ENCODE data around the gene OXLD1.

The OXLD1 gene

GRCh38 chr17:81702934-81703746 lies 36.7 kb upstream of the OXLD1 start, which contains the start of gene MRPL12:
Gene MRPL12, plus strand, starts transcription at chr17:81703367. Its CDS starts 135 bp downstream, at chr17:81703502.
- in situ Hi-C loops (cut with HindIII; ENCODE audit: low sequenced_read_pairs) = no loop called here

DNA sequence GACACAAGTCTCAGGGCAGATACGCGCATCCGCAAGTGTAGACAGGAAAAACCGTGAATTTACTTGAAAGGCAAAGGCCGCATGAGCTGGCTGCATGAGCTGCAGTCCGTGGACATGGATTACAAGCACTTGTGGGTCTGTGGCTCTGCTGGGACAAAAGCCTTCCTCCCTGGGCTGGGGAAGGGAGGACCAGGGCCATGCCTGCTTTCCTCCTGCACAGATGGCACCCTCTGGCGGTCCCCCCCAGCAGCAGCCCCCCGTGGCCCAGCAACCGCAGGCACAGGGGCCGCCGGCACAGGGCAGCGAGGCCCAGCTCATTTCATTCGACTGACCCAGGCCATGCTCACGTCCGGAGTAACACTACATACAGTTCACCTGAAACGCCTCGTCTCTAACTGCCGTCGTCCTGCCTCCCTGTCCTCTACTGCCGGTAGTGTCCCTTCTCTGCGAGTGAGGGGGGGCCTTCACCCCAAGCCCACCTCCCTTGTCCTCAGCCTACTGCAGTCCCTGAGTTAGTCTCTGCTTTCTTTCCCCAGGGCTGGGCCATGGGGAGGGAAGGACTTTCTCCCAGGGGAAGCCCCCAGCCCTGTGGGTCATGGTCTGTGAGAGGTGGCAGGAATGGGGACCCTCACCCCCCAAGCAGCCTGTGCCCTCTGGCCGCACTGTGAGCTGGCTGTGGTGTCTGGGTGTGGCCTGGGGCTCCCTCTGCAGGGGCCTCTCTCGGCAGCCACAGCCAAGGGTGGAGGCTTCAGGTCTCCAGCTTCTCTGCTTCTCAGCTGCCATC lies 35.1 kb upstream of the OXLD1 start:
- in situ Hi-C loops (cut with HindIII; ENCODE audit: low sequenced_read_pairs) = no loop called here

DNA sequence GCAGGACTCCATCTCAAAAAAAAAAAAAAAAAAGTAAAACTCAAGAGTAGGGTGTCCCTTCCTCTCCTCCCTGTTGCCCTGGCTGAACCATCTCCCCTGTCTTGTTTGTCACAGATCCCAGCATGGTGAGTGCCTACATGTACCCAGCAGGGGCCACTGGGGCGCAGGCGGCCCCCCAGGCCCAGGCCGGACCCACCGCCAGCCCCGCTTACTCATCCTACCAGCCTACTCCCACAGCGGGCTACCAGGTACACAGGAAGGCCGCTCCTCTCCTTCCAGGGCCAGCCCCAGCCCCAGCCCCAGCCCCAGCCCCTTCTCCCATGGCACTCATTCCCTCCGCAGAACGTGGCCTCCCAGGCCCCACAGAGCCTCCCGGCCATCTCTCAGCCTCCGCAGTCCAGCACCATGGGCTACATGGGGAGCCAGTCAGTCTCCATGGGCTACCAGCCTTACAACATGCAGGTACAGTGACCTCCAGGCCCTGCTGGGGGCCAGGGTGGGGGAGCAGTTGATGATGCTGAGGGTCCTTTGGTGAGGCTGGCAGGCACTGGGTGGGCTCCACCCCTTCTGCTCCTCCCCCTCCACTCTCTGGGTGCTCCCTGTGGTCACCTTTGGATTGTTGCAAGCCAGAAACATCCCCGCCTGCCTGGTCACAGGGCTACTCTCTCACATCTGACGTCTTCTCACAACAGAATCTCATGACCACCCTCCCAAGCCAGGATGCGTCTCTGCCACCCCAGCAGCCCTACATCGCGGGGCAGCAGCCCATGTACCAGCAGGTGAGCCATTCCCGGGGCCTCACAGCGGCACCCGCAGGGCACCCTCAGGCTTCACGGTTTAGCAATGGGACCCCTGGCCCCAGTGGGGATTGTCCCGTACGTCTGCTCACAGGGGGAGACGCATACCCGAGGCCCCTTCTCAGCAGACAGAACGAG lies 34.2 kb upstream of the OXLD1 start:
- in situ Hi-C loops (cut with HindIII; ENCODE audit: low sequenced_read_pairs) = no loop called here

GRCh38 chr17:81697261-81698044 lies 31.0 kb upstream of the OXLD1 start:
- in situ Hi-C loops (cut with HindIII; ENCODE audit: low sequenced_read_pairs) = no loop called here

DNA sequence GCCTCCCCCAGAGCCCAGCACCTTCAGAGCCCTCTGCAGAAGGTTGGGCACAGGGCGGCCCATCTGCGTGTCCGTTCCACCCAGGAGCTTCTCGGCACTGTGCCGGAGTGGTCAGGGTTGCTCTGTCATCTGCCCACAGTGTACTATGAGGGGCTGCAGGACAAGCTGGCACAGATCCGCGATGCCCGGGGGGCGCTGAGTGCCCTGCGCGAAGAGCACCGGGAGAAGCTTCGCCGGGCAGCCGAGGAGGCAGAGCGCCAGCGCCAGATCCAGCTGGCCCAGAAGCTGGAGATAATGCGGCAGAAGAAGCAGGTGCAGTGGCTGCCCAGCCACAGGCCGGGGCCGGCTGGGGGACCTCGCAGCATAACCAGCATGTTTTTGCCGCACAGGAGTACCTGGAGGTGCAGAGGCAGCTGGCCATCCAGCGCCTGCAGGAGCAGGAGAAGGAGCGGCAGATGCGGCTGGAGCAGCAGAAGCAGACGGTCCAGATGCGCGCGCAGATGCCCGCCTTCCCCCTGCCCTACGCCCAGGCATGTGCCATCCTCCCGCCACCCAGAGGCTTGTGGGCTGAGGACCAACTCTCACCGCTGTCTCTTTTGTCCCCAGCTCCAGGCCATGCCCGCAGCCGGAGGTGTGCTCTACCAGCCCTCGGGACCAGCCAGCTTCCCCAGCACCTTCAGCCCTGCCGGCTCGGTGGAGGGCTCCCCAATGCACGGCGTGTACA lies 30.0 kb upstream of the OXLD1 start:
- in situ Hi-C loops (cut with HindIII; ENCODE audit: low sequenced_read_pairs) = no loop called here

DNA sequence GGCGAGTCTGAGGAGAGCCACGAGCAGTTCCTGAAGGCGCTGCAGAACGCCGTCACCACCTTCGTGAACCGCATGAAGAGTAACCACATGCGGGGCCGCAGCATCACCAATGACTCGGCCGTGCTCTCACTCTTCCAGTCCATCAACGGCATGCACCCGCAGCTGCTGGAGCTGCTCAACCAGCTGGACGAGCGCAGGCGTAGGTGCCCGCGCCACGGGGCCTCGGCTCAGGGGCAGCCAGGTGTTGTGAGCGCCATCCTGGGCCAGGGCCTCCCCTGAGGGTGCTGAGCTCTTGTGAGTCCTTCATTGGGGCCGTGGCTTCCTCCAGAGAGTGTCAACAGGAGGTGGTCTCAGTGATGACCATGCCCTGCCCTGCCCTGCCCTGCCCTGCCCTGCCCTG lies 29.4 kb upstream of the OXLD1 start:
- in situ Hi-C loops (cut with HindIII; ENCODE audit: low sequenced_read_pairs) = no loop called here

DNA sequence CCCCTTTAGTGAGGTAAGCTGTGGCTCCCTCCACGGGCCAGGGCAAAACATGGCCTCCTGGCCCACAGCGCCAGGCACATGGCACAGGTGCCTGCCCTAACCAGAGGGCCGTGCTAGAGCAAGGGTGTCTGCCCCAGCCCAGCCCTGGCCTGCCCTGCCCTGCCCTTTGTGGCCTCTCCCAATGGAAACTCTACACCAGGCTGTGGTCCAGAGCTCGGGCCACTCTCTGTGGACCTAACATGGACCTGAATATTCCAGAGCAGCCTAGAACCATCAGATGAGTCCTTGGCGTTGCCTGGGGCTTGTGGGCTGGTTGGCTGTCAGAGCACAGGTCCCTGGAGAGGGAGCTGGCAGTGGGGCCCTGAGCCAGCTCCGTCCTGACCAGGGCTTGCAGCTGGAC lies 28.8 kb upstream of the OXLD1 start:
- in situ Hi-C loops (cut with HindIII; ENCODE audit: low sequenced_read_pairs) = no loop called here

DNA sequence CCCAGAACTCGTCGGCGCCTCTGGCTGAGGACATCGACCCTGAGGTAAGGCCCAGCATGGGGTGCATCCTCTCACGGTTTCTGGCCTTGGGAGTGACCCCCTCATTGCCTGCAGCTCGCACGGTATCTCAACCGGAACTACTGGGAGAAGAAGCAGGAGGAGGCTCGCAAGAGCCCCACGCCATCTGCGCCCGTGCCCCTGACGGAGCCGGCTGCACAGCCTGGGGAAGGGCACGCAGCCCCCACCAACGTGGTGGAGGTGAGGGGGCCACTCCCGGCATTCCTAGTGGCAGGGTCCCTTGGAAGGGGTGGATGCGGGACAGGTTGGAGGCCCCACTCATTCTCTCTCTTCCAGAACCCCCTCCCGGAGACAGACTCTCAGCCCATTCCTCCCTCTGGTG lies 28.4 kb upstream of the OXLD1 start:
- in situ Hi-C loops (cut with HindIII; ENCODE audit: low sequenced_read_pairs) = no loop called here

DNA sequence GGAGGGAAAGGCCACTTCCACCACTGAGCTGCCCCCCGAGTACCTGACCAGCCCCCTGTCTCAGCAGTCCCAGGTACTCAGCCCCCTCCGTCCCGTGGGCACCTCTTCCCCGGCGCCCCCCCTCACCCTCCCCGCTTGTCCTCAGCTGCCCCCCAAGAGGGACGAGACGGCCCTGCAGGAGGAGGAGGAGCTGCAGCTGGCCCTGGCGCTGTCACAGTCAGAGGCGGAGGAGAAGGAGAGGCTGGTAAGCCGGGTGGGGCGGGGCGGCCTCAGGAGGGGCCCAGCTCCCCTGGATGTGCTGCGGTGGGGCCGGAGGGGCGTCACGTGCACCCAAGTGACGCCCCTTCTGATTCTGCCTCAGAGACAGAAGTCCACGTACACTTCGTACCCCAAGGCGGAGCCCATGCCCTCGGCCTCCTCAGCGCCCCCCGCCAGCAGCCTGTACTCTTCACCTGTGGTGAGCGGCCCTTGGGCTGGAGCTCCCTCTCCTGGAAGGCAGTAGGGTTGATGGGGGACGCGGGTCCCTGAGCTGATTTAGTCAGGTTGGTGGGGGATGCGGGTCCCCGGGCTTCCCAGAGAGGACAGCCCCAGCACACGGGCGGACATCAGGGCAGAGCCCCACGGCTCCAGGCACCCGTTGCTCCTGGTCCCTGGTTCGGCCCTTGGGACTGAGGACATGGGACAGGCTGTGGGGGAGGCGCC lies 27.3 kb upstream of the OXLD1 start:
- in situ Hi-C loops (cut with HindIII; ENCODE audit: low sequenced_read_pairs) = no loop called here

DNA sequence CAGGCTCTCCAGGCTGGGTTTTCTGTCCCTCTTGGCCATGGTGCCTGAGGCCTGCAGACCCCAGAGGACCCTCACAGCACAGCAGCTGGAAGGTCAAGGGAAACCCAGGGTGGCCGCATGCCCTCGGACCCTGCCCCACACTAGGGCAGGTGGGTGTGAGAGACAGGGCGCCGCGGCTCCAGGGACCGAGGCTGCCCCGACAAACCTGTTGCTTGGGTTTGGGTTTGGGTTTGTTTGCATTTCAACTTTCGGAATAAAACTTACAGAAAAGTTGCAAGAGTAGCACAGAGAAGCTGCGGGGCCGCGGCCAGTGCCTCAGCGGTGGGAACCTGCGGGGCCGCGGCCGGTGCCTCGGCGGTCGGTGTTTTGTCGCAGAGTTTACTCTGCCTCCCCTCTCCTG lies 25.2 kb upstream of the OXLD1 start:
- in situ Hi-C loops (cut with HindIII; ENCODE audit: low sequenced_read_pairs) = no loop called here

DNA sequence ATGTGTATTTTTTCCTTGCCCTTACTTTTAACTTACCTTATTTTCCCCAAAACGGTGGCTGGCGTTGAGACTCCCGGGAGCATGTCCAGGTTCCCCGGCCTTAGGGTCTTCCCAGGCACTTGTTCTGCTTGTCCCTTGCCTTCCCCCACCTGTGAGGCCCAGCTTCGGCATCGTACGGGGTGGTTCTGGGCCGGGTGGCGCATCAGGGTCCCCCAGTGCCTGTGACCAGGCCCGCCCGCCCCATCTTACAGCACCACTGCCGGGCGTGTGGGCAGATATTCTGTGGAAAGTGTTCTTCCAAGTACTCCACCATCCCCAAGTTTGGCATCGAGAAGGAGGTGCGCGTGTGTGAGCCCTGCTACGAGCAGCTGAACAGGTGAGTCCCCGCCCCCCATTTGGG lies 24.8 kb upstream of the OXLD1 start:
- in situ Hi-C loops (cut with HindIII; ENCODE audit: low sequenced_read_pairs) = no loop called here

DNA sequence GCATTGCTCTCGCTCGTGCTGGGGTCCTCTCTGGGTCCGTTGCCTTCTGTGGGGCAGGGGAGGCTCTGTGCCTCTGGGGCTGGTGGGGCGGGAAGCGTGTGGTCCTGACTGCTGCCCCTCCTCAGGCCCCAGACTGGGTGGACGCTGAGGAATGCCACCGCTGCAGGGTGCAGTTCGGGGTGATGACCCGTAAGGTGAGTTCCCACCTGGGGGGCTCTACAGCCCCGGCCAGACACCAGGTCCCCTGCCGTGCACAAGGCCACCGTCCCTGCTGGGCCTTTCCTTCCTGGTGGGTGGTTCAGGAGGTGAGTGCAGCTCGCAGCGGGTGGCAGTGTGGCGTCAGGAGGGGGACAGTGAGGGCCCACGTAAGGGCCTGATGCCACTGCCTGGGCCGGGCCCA lies 24.1 kb upstream of the OXLD1 start:
- in situ Hi-C loops (cut with HindIII; ENCODE audit: low sequenced_read_pairs) = no loop called here

DNA sequence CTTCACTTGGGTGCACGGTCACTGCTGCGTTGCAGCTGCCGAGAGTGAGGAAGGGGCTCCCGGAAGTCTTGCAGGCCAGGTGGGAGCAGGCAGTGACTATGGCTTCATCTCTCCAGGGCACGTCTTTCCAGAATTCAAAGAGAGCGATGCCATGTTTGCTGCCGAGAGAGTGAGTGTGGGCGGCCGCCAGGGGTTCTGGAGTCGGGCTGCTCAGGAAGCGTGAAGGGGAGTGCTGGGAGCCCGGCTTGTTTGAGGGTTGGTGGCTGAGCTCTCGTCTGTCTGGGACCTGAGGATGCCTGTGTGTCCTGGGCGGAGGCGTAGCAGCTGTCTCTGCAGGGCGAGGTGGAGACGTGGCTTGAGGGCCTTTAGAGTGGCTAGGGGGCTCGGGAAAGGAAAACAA lies 23.7 kb upstream of the OXLD1 start:
- in situ Hi-C loops (cut with HindIII; ENCODE audit: low sequenced_read_pairs) = no loop called here

- in situ Hi-C loops (cut with HindIII; ENCODE audit: low sequenced_read_pairs) = loop anchor here (5.0 kb wide), 1 partner anchor 111 kb away; no protein-coding TSS in a partner anchor
Measured at GRCh38 chr17:81688616-81689015, 22.2 kb upstream of the OXLD1 start.

DNA sequence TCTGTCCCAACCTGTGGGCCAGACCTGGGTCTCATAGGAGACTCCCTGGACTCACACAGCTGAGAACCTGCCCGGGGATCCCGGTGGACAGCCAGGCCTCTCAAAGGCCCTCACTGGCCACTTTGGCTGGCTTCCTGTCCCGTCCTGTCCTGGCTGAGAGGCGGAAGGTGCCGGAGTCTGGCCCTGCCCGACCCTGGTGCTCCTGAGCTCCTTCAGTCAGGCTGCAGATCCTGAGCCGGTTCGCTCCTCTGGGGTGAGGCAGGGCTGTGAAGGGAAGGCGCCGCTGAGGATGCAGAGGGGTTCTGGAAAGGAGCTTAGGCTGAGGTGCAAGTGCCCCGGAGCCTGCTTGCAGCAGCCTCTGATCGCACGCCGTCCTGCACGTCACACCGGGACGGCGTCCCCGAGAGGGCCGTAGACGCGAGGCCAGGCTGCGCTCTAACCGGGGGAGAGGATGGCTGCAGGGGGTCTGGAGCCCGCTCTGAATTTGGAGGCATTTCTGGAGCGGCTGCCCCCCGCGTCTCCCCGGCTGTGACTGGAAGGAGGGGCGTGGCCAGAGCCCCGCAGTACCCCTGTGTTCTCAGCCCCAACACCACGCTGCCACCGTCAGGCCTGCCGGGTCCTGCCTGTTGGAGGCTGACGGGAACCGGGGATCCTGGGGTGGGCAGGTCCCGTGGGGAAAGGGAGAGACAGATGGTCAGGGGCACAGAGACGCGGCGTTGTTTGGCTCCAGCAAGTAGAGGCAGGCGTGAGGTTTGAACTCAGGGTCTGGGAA lies 21.6 kb upstream of the OXLD1 start:
- in situ Hi-C loops (cut with HindIII; ENCODE audit: low sequenced_read_pairs) = loop anchor here (5.0 kb wide), 1 partner anchor 111 kb away; no protein-coding TSS in a partner anchor

- in situ Hi-C loops (cut with HindIII; ENCODE audit: low sequenced_read_pairs) = loop anchor here (5.0 kb wide), 1 partner anchor 109 kb away; no protein-coding TSS in a partner anchor
Measured at GRCh38 chr17:81686614-81687013, 20.2 kb upstream of the OXLD1 start.

DNA sequence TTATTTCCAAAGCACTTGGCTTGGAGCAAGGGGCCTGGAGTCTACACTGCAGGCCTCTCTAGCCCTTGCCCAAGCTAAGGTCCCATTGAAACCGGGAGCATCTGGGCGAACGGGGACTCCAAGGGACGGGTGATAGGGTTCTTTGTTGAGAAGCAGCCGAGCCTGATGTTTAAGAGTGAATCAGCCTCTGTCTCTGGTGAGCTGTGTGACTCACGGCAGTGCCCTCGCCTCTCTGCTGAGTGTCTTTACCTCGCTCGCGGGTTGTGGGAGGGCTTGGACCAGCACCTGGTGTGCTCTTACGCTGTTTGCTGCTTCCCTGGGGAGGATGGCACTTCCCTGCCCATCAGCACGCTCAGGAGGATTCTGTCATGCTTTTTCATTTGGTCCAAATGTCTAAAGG lies 18.7 kb upstream of the OXLD1 start:
- in situ Hi-C loops (cut with HindIII; ENCODE audit: low sequenced_read_pairs) = loop anchor here (5.0 kb wide), 1 partner anchor 108 kb away; no protein-coding TSS in a partner anchor

DNA sequence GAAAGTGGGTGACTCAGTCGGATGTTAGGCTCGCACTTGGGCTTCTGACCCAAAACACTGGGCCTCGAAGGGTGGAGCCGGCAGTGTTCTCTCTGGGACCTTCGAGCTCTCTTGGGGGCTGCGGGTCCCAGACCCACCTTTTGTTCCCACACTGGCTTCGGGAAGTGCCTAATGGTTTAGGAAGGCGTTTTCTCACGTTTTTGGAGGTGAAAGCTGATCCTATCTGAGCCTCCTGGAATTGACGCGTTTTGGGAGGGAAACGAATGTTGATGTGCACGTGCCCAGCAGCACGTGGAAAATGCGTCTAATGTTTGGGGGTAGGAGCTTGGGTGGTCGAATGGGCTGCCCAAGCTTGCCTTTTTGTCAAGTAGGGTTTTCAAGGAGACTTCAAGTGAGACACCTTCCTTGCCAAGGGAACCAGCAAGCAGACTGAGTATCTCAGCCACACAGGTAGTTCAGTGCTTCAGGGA lies 18.1 kb upstream of the OXLD1 start:
- in situ Hi-C loops (cut with HindIII; ENCODE audit: low sequenced_read_pairs) = no loop called here
